ENCODE measurements around the gene LGALS14.

LGALS14 gene

GRCh38 chr19:39752390-39752789 is 48.1 kb downstream of the LGALS14 start:
- DNase-seq = no peak

- DNase-seq = no peak
Measured at GRCh38 chr19:39752795-39753194, 48.5 kb downstream of the LGALS14 start.

DNA sequence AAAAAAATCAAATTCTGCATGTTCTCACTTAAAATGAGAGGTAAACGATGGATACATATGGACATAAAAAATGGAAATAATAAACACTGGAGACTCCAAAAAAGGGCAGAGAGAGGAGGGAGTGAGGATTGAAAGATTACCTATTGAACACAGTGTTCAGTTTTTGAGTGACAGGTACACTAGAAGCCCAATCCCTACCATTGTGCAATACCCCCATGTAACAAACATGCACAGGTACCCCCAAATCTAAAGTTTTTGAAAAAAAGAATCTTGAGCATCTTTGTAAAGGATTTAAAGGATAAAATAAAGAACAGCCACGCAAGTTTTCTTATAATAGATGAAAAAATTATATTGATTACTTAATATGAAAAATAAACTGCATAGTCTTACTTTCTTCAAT is 50.3 kb downstream of the LGALS14 start:
- DNase-seq = no peak

GRCh38 chr19:39754971-39755370 is 50.7 kb downstream of the LGALS14 start:
- no peak for DNase-seq

All from T-helper 1 cell (primary cell).